Fibroblast of the conjunctiva (primary cell): ENCODE results near the gene SNRPA.
"Not testable (repeated sequence)": the region's sequence is repeated elsewhere in the genome, so short reads cannot be mapped to it uniquely, and the experiment has no call there.

ENCODE experiments used
- DNase-seq: peaks from one replicate; pipeline ENCODE4 v3.0.0-alpha.2; 2010; ENCODE audit warnings: low read depth

Gene SNRPA

DNA sequence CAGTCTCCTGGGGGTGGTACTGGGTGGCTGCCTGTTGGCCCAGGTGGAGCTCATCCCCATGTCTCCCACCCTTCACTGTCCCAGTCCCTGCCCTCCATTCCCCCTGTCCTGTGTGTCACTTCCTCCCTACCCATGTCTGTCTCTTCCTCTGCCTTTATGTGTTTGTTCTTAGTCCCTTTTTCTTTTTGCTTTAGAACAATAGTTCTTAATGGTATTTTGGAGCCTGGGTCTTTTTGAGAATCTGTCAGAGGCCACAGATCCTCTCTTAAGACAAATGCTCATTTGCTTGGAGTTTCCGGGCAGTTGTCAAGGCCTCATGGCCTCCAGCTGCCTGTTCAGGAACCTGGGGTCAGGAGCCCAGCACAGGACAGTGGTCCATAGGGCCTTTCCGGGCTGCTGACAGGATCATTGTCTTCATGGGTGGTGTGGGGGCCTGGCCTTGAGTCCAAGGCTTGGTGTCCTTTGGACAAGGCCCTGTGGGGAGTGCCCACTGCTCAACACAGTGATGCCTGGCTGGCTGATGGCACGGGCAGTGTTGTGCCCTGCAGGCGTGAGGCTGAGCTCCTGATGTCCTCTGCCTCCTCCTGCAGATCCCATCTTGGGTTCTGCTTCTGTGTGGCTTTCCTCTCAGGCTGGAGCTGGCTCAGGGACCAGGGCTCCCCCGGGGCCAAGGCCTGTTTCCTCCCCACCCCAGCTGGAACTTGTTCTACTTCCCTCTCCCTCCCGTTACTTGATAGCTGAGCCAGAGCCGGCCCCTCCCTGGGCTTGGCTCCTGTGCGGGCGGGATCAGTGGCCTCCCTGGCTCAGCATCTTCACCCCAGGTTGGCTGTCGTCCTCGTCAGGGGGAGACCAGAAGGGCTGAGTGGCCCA lies 51.5 kb downstream of the SNRPA start:
- DNase-seq = no peak

GRCh38 chr19:40803170-40803856 lies 52.3 kb downstream of the SNRPA start:
- no peak for DNase-seq

DNA sequence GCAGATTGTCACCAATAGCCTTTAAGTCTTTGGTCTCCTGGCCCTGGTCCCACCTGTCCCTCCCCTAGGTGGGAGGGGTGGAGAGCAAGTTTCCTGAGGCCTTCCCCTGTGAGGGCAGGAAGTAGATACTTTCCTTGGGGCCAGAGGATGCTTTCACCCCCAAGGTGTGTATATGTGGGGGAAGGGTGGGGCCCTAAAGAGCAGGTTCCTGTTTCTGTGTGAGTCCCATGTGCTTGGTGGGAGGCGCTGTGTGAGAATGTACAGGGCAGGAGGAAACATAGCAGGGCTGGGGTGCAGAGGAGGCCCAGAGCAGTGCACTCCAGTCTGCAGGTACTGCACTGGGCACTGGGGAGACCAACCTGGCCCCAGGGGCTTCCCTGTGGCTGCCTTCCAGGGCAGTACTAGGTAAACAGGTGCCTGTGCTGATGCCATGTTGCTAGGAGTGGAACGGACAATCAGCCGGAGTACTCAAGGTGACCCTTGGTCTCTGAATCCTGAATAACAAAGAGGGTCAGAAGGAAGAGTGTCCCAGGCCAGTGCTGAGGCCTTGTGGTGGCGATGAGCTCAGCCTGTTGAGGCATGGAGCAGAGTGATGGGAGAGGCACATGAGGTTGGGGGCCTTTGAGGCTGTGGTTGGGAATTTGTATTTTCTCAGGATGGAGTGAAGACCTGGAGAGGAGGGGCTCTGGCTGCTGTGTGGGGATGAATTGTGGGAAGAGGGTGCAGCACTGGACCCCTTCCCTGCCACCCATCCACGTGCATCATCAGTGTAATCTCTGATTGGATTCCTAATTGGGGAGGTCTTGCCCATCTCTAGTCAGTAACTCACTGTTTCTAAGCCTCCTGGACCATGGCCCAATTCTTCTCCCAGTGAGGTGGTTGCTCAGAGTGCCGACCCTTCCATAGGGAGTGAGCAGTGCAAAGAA lies 53.1 kb downstream of the SNRPA start:
- no peak for DNase-seq

DNA sequence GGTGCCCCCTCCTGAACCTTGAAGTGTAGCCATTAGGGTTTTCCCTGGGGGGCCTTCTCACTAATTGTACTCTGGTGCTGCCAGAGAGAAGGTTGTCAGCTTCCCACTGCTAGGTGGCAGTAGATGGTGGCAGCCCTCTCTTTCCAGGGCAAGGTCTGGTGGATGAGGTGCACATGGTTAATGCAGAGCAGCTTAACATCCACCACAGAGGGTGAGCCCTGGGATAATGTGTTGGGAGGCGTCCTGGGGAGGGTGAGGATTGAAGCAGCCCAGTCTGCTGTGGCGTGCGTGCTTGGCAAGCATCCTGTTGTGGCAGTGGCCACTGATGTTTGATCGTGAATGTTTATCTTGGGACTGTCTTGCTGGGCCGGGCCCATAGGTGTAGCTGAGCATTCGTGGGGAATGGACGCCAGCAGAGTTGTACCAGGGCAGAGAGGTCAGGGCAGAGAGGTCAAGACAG lies 53.8 kb downstream of the SNRPA start:
- DNase-seq = no peak

GRCh38 chr19:40805258-40805868 lies 54.4 kb downstream of the SNRPA start:
- no peak for DNase-seq

DNA sequence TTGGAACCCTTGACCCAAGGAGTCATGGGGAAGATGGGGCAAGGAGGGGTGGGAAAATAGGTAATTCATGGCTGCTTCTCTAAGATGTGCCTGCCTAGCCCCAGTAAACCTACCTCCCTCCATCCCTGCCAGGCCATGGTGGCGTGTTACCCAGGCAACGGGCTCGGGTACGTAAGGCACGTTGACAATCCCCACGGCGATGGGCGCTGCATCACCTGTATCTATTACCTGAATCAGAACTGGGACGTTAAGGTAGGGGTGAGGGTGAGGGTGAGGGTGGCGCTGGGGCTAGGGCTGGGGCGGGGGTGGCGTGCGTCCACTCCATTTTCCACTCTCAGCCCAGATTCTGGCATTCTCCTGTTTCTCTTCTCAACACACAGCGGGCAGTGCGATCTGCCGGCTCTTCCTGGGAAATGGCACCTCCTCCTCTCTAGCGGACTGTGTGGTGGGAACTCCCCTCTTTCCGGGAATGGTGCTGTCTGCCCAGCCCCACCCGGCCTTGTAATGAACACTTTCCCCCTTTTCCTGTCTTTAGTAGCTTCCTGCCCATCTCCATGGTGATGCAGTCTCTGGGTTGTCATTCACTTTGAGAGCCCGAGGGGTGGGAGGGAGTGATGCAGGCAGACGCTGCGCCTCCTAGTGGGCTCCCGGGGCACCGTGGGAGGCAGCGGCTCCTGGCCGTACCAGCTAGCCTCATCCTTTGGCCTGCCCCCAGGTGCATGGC lies 55.6 kb downstream of the SNRPA start:
- peak; percentile 95 for DNase-seq

DNA sequence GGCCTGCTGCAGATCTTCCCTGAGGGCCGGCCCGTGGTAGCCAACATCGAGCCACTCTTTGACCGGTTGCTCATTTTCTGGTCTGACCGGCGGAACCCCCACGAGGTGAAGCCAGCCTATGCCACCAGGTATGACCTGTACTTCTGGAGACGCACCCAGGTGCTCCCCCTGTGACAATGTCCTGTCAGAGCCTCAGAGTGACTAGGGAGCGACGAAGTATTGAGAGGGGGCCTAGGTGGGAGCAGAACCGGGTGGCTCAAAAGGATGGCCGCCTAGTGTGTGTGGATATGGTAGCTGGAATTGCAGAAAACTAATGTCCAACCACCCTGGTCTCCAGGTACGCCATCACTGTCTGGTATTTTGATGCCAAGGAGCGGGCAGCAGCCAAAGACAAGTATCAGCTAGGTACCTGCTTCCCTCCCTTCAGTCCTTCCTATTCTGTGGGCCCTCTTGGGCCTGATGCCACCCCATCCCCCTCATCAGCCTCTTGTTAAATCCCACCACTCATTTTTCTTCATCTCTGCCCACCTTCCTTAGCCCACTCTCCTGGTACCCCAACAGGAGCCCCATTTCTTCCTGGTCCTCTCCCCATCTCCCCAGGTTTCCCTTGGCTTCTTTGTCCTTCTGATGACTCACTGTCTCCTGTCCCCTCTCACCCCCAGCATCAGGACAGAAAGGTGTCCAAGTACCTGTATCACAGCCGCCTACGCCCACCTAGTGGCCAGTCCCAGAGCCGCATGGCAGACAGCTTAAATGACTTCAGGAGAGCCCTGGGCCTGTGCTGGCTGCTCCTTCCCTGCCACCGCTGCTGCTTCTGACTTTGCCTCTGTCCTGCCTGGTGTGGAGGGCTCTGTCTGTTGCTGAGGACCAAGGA lies 56.4 kb downstream of the SNRPA start:
- no peak for DNase-seq

- DNase-seq = no peak
These were observed 57.0 kb downstream of the SNRPA start for GRCh38 chr19:40808021-40808325.

DNA sequence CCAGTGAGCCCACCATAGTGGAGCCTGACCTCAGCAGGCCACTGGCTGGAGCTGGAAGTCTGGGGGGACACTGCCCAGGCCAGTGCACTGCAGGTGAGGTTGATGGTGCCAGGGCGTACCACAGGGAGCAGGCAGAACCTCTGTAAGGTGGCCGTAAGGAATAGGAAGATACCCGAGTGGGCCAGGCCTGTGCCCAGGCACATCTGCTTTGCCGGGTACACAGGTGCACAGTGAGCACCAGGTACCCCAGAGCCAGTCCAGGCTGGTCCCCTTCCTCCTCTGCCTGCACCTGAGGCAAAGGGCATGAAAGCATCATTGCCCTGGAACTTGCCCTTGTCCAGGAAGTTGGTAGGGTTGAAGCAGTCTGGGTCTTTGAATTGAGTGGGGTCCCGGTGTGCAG lies 57.5 kb downstream of the SNRPA start:
- no peak for DNase-seq

DNA sequence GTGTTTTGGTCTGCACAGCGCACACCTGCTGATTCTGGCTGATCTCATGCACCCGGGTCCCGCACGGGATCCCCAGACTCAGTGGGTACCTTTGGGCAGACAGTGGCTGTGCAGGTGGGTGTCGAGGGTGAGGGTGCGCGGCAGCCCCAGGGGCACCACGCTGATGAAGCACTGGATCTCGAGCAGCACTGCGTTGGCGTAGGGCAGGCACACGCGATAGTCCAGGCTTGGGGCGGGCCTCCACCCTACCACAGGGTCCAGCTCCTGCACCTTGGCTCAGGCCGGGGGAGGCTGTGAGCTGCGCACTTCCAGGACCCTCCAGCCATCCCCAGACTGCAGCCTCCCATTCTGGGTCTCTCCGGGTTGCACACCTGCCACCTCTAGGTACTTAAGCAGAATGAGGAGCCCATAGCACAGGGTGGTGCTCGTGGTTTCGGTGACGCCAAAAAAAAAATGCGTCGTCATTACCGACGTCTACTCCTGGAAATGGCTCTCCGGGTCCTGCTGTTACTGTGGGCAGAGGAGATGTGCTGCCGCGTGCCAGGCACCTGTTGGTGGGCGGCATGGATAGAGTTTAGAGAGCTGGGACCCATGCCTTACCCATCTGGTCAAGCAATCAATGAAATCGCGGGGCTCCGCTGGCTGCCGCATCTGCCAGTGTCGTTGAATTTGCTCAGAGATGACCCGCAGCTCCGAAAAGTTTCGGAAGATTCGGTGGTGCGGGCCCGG lies 58.5 kb downstream of the SNRPA start:
- DNase-seq = no peak

GRCh38 chr19:40810160-40810559 lies 59.2 kb downstream of the SNRPA start:
- no peak for DNase-seq

- DNase-seq = peak; percentile 71
These were observed 59.8 kb downstream of the SNRPA start for GRCh38 chr19:40810649-40811408.

GRCh38 chr19:40811478-40812341 lies 60.7 kb downstream of the SNRPA start:
- DNase-seq = no peak

- not testable (repeated sequence) for DNase-seq
These were observed 61.6 kb downstream of the SNRPA start for GRCh38 chr19:40812571-40812970.

DNA sequence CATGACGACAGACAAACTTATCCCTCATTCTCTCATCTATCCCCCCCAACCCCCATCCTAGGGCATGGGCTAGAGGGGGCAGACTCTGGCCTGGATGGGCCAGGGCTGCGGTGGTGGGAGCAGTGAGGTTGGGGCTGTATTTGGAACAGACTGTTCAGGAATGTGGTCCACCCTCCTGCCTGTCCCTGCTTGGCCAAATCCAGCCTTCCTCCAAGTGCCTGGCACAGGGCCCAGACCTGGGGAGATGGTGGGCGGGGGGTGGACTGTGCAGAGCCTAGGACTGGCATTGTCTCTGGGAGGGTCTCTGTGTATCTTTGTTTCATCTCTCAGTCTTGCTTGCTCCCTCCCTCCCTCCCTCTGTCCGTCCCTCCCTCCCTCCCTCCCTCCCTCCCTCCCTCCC lies 62.2 kb downstream of the SNRPA start:
- no peak for DNase-seq
